CD14-positive monocyte (primary cell): ENCODE data around the gene GSK3A. TPM values are rescaled to one million over a fixed set of nuclear protein-coding genes. Genes with fewer than 3 reads are reported as not detected.
A peak's percentile ranks its signal among the peaks of the same experiment; 100 is the strongest.
"Not testable (repeated sequence)": the region's sequence is repeated elsewhere in the genome, so short reads cannot be mapped to it uniquely, and the experiment has no call there.

Source experiments
- DNase-seq, 3 donors: peaks; one replicate each; pipeline ENCODE4 v3.0.0-alpha.2; 2011 to 2022
- H2AFZ ChIP-seq: 2 replicates; pipeline ENCODE4 v1.6.0; 2012; ENCODE audit warnings: mild to moderate bottlenecking, low read depth, low read length, inconsistent platforms; ENCODE audit not compliant: insufficient read depth, poor library complexity, severe bottlenecking
- H3K27ac ChIP-seq, 2 donors: 1 replicate in 1 of 2; 2 replicates in 1 of 2; pipeline ENCODE4 v1.5.1; 2012 to 2013; ENCODE audit warnings: low read length in 2 of 2, control low read depth in 1 of 2, inconsistent platforms in 1 of 2, low read depth in 1 of 2, mild to moderate bottlenecking in 1 of 2
- H3K27me3 ChIP-seq, 2 donors: one replicate each; pipeline versions ENCODE4 v1.6.0 to v1.6.1; 2011 to 2013; ENCODE audit warnings: low read length in 2 of 2; ENCODE audit not compliant: control insufficient read depth in 2 of 2, insufficient read depth in 2 of 2
- H3K36me3 ChIP-seq, 2 donors: replicated peaks in 1 of 2; 1 replicate in 1 of 2; 2 replicates in 1 of 2; pipeline versions ENCODE4 v1.5.1 to v1.6.1; 2012 to 2013; ENCODE audit warnings: low read length in 2 of 2, control low read depth in 1 of 2, inconsistent platforms in 1 of 2, mild to moderate bottlenecking in 1 of 2; ENCODE audit not compliant: insufficient read depth in 2 of 2, control insufficient read depth in 1 of 2
- H3K4me1 ChIP-seq, 2 donors: 1 replicate in 1 of 2; 2 replicates in 1 of 2; pipeline versions ENCODE4 v1.5.1 to v1.6.1; 2012 to 2013; ENCODE audit warnings: low read length in 2 of 2, control low read depth in 1 of 2, inconsistent platforms in 1 of 2, mild to moderate bottlenecking in 1 of 2, moderate library complexity in 1 of 2; ENCODE audit not compliant: insufficient read depth in 2 of 2, control insufficient read depth in 1 of 2
- H3K4me2 ChIP-seq: replicated peaks from 2 replicates; pipeline ENCODE3; 2012; ENCODE audit warnings: low read length, moderate library complexity, mild to moderate bottlenecking; ENCODE audit not compliant: poor library complexity, severe bottlenecking; ENCODE audit errors: extremely low read depth
- H3K4me3 ChIP-seq, 3 experiments: fragments of 200-600 bp in 1 of 3; sonication (generic) in 1 of 3; replicated peaks in 1 of 3; 1 replicate in 2 of 3; 2 replicates in 1 of 3; pipeline ENCODE4 v1.5.1; 2011 to 2013; ENCODE audit warnings: low read length in 3 of 3, mild to moderate bottlenecking in 3 of 3, control low read depth in 2 of 3, low read depth in 2 of 3, inconsistent platforms in 1 of 3, moderate library complexity in 1 of 3
- H3K79me2 ChIP-seq: 2 replicates; pipeline ENCODE4 v1.6.0; 2012; ENCODE audit warnings: mild to moderate bottlenecking, control low read depth, inconsistent platforms, low read length, moderate library complexity; ENCODE audit not compliant: insufficient read depth
- H3K9ac ChIP-seq: 2 replicates; pipeline ENCODE4 v1.6.0; 2017; ENCODE audit warnings: low read length, mild to moderate bottlenecking; ENCODE audit not compliant: insufficient read depth, poor library complexity, severe bottlenecking
- H3K9me3 ChIP-seq, 2 donors: replicated peaks in 1 of 2; 1 replicate in 1 of 2; 2 replicates in 1 of 2; pipeline versions ENCODE4 v1.5.1 to v1.6.1; 2012 to 2013; ENCODE audit warnings: low read length in 2 of 2, control low read depth in 1 of 2; ENCODE audit not compliant: control insufficient read depth in 1 of 2, insufficient read depth in 1 of 2
- H4K20me1 ChIP-seq: 2 replicates; pipeline ENCODE4 v1.6.0; 2012; ENCODE audit warnings: mild to moderate bottlenecking, low read length, control low read depth, moderate library complexity; ENCODE audit not compliant: insufficient read depth
- H3K27ac Mint-ChIP-seq, 7 donors: one replicate each; pipeline ENCODE4 v1.8.0; 2020; ENCODE audit warnings: mild to moderate bottlenecking in 7 of 7, mixed read lengths in 7 of 7, moderate library complexity in 6 of 7, inconsistent platforms in 2 of 7
- H3K27me3 Mint-ChIP-seq, 3 donors: one replicate each; pipeline ENCODE4 v1.8.0; 2021 to 2022; ENCODE audit warnings: low read depth in 3 of 3, mild to moderate bottlenecking in 3 of 3, mixed read lengths in 3 of 3, moderate library complexity in 3 of 3, inconsistent platforms in 1 of 3
- H3K36me3 Mint-ChIP-seq, 2 donors: one replicate each; pipeline ENCODE4 v1.8.0; 2020; ENCODE audit warnings: mixed read lengths in 2 of 2, inconsistent platforms in 1 of 2, mild to moderate bottlenecking in 1 of 2
- H3K4me1 Mint-ChIP-seq: one replicate; pipeline ENCODE4 v1.8.0; 2020; ENCODE audit warnings: mild to moderate bottlenecking, mixed read lengths
- H3K4me3 Mint-ChIP-seq, 2 donors: one replicate each; pipeline ENCODE4 v1.8.0; 2020; ENCODE audit warnings: mild to moderate bottlenecking in 2 of 2, mixed read lengths in 2 of 2, moderate library complexity in 1 of 2
- H3K9me3 Mint-ChIP-seq, 7 donors: one replicate each; pipeline ENCODE4 v1.8.0; 2020 to 2022; ENCODE audit warnings: mixed read lengths in 7 of 7, mild to moderate bottlenecking in 6 of 7, moderate library complexity in 6 of 7, inconsistent platforms in 2 of 7
- WGBS: methylation state at CpG from one replicate; pipeline ENCODE4 v1.1.5; 2013; ENCODE audit warnings: missing lambda C conversion rate; ENCODE audit not compliant: insufficient coverage; 5-methylcytosine and 5-hydroxymethylcytosine counted together
- intact Hi-C, 2 donors: fragments of 100-400 bp; cut with micrococcal nuclease; formaldehyde crosslinking; loops; one replicate each; pipeline versions ENCODE4 v1.15.0 to v1.15.1; 2023
- polyA plus RNA-seq, 3 donors: library from polyadenylated mRNA; depleted of rRNA in 1 of 3; unstranded in 2 of 3; stranded (reverse) in 1 of 3; fragments of 300-500 nt in 2 of 3; fragments of >200 nt in 1 of 3; fragmentation: Illumina TruSeq in 2 of 3; gene quantifications; 1 replicate in 2 of 3; 2 replicates in 1 of 3; pipeline ENCODE4 v1.2.3, GENCODE V29; 2012 to 2021
- TF ChIP-seq, protein P1 (sequence below): fragments of 200-600 bp; IDR thresholded peaks from one replicate; pipeline ENCODE4 v1.8.0; 2022; ENCODE audit warnings: antibody characterized with exemption, mild to moderate bottlenecking

Gene GSK3A
- polyA plus RNA-seq, 3 donors: 12.3 to 47.2 (median 14.9) TPM

DNA sequence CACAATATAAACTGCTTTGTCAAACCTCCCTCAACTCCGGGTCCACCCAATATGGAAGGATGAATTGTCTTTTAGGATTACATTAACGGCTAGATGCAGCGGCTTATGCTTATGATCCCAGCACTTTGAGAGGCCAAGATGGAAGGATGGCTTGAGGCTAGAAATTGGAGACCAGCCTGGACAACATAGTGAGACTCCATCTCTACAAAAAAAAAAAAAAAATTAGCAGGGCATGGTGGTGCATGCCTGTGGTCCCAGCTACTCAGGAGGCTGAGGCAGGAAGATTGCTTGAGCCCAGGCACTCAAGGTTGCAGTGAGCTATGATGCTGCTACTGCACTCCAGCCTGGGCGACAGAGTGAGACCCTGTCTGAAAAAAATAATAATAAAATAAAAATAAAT, 23.7 kb upstream of the GSK3A start:
- H3K4me3 Mint-ChIP-seq: not testable (repeated sequence)

DNA sequence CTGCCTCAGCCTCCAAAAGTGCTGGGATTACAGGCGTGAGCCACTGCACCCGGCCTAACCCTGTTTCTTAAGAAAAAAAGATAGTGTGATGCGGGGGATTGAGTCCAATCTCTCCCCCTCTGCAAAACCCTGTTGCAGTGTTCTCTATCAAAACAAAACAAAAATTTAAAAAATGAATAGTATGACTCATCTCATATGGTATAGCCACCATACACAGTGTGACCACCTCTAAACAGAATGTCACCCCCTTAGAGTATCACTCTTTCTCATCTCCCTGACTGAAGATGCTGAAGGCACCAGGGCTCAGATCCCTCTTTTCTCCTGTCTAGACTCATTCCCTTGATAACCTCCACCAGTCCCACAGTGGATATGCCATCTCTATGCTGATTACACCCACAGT, 19.4 kb upstream of the GSK3A start:
- Mint-ChIP-seq H3K27me3 (peaks cover 14 to 31% (median 18%) of the 10 kb centered on the region in 3 donors), H3K9me3 (peaks cover 0 to 2% (median 0%) of the 10 kb centered on the region in 7 donors), H3K4me1 (peaks cover 1% of the 10 kb centered on the region), H3K4me3 (no peak overlapping the region), H3K36me3 (peaks cover under 1% of the 10 kb centered on the region in 2 donors), H3K27ac (no peak overlapping the region)
- intact Hi-C loops: no loop called here
- no peak overlapping the region for H2AFZ ChIP-seq
- no peak overlapping the region for H3K4me3 ChIP-seq
- WGBS: no CpG with 5 or more reads among the region's 3 CpGs
- H3K79me2 ChIP-seq: no peaks in the 10 kb centered on the region
- no peaks in the 10 kb centered on the region for H3K36me3 ChIP-seq
- peaks cover 0 to 7% of the 10 kb centered on the region in 2 donors for H3K27me3 ChIP-seq
- H3K4me1 ChIP-seq: no peaks in the 10 kb centered on the region
- no peak overlapping the region for H3K9ac ChIP-seq
- no peak overlapping the region for H3K4me2 ChIP-seq
- H3K27ac ChIP-seq: no peak overlapping the region
- TF ChIP-seq, protein P1, sequence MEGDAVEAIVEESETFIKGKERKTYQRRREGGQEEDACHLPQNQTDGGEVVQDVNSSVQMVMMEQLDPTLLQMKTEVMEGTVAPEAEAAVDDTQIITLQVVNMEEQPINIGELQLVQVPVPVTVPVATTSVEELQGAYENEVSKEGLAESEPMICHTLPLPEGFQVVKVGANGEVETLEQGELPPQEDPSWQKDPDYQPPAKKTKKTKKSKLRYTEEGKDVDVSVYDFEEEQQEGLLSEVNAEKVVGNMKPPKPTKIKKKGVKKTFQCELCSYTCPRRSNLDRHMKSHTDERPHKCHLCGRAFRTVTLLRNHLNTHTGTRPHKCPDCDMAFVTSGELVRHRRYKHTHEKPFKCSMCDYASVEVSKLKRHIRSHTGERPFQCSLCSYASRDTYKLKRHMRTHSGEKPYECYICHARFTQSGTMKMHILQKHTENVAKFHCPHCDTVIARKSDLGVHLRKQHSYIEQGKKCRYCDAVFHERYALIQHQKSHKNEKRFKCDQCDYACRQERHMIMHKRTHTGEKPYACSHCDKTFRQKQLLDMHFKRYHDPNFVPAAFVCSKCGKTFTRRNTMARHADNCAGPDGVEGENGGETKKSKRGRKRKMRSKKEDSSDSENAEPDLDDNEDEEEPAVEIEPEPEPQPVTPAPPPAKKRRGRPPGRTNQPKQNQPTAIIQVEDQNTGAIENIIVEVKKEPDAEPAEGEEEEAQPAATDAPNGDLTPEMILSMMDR: no peak
- H3K9me3 ChIP-seq: no peaks in the 10 kb centered on the region
- H4K20me1 ChIP-seq: no peaks in the 10 kb centered on the region
- no peak for DNase-seq

More for the DNA sequence above, 23.7 kb upstream of the GSK3A start:
- intact Hi-C loops, H3K9me3 Mint-ChIP-seq, H3K4me3 ChIP-seq, DNase-seq, H2AFZ ChIP-seq, H3K4me2 ChIP-seq, H3K9me3 ChIP-seq, H4K20me1 ChIP-seq, H3K27me3 ChIP-seq, H3K36me3 ChIP-seq, H3K27ac Mint-ChIP-seq, H3K9ac ChIP-seq, H3K27ac ChIP-seq, H3K36me3 Mint-ChIP-seq: not testable (repeated sequence)
- Histone ChIP-seq H3K79me2 (peaks cover 18% of the 10 kb centered on the region), H3K4me1 (peaks cover 25 to 27% of the 10 kb centered on the region in 2 donors)
- no CpG with 5 or more reads among the region's 4 CpGs for WGBS
- H3K27me3 Mint-ChIP-seq: peaks cover 4 to 11% (median 6%) of the 10 kb centered on the region in 3 donors
- H3K4me1 Mint-ChIP-seq: peaks cover 23% of the 10 kb centered on the region

DNA sequence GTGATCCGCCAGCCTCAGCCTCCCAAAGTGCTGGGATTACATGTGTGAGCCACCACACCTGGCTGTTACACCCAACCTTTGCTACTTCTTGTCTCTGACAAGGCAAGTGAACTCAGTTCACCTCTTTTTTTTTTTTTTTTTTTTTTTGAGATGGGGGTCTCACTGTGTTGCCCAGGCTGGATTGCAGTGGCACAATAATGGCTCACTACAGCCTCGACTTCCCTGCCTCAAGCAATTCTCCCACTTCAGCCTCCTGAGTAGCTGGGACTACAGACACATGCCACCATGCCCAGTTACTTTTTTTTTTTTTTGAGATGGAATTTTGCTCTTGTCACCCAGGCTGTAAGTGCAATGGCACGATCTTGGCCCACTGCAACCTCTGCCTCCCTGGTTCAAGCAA, 15.4 kb upstream of the GSK3A start:
- peaks cover 20 to 44% (median 27%) of the 10 kb centered on the region in 3 donors for H3K27me3 Mint-ChIP-seq
- H2AFZ ChIP-seq, H3K9me3 Mint-ChIP-seq, H3K4me2 ChIP-seq, H3K27ac Mint-ChIP-seq, H3K9me3 ChIP-seq, DNase-seq, H3K36me3 Mint-ChIP-seq, H3K9ac ChIP-seq, H3K36me3 ChIP-seq, intact Hi-C loops, H3K27ac ChIP-seq, H3K4me3 ChIP-seq: not testable (repeated sequence)
- Histone ChIP-seq H3K79me2 (peaks cover 19% of the 10 kb centered on the region), H4K20me1 (peaks cover 11% of the 10 kb centered on the region), H3K27me3 (peaks cover 3 to 14% of the 10 kb centered on the region in 2 donors), H3K4me1 (peaks cover 18 to 22% of the 10 kb centered on the region in 2 donors)
- H3K4me3 Mint-ChIP-seq: peak overlapping the region in 1 of 2 donors; percentile 35
- H3K4me1 Mint-ChIP-seq: peaks cover 16% of the 10 kb centered on the region
- 100% methylated on average over 2 of the region's 3 CpGs for WGBS
